NB4 (cell line): ENCODE measurements around the gene AK9.
"Not testable (repeated sequence)": the region's sequence is repeated elsewhere in the genome, so short reads cannot be mapped to it uniquely, and the experiment has no call there.

Experiments
- DNase-seq: peaks from one replicate; pipeline ENCODE4 v3.0.0; 2010; ENCODE audit warnings: low read depth
- H3K4me3 ChIP-seq: one replicate; pipeline ENCODE4 v1.5.1; 2011; ENCODE audit warnings: mild to moderate bottlenecking, low read depth, low read length, moderate library complexity
- CTCF ChIP-seq: IDR thresholded peaks from one replicate; pipeline ENCODE4 v1.5.1; 2012; ENCODE audit warnings: low read depth, low read length
- MYC ChIP-seq: IDR thresholded peaks from 2 replicates; pipeline ENCODE4 v1.6.1; 2011; ENCODE audit warnings: low read depth, low read length
- POLR2A ChIP-seq: IDR thresholded peaks from 2 replicates; pipeline ENCODE4 v1.6.1; 2011; ENCODE audit warnings: mild to moderate bottlenecking; ENCODE audit not compliant: insufficient read length; ENCODE audit errors: extremely low read depth
- TF ChIP-seq, protein P1 (sequence below): IDR thresholded peaks from 2 replicates; pipeline ENCODE4 v1.6.1; 2011; ENCODE audit warnings: low read depth, low read length

AK9 gene

DNA sequence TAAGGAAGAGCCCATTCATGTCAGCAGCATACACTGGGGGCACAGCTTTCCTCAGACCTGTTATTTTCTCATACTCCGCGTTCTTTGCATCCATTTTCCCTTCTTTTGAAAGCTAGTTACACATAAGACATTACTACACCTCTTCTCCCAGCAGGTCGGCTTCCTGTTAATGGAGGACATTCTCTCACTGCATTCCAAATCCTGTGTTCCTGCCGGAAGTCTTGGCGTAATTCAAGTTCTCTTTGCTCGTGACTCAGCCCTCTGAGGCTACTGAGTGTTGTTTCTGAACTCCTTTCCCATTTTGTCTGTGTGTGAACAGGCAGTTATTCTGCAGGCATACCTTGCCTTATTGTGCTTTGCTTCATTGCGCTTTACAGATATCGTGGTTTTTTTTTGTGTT is 110.5 kb downstream of the AK9 start:
- DNase-seq, result no peak
- no peak overlapping the region for H3K4me3 ChIP-seq
- TF ChIP-seq MYC (no peak), POLR2A (no peak)

DNA sequence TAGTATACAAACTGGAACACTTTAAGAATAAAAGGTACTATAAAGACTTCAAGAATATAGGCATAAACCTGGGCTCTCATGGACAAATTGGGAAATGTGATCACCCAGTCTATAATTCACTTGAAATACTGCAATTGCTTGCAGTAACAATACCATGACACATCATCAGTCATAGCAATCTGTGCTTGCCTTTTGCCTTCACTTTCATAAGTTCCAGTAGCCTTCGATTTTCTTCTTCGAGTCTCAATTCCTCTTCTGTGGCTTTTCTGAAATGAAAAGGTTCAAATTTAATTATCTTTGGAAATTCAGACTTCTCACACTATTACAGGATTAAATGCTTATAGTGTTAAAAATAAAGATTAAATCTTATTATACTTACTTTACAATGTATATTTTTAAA is 111.6 kb downstream of the AK9 start:
- TF ChIP-seq POLR2A, result no peak
- no peak for TF ChIP-seq CTCF
- TF ChIP-seq, protein P1, sequence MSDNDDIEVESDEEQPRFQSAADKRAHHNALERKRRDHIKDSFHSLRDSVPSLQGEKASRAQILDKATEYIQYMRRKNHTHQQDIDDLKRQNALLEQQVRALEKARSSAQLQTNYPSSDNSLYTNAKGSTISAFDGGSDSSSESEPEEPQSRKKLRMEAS, result no peak
- no peak for TF ChIP-seq MYC
- no peak overlapping the region for H3K4me3 ChIP-seq
- no peak for DNase-seq

- not testable (repeated sequence) for DNase-seq, H3K4me3 ChIP-seq
Observed at GRCh38 chr6:109569901-109570300, 121.1 kb downstream of the AK9 start.

DNA sequence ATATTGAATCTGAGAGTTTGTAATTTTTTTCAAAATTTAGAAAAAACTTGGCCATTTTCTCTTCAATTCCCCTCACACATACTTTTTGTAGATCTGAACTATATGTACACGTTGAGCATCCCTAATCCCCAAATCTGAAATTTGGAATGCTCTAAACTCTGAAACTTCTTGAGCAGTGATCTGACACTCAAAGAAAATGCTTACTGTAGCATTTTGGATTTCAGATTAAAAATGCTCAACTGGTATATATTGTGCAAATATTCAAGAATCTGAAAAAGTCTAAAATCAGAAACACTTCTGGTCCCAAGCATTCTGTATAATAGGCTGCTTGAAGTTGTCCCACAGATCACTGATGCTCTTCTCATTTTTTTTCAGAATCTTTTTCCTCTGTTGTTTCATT is 129.2 kb downstream of the AK9 start:
- no peak overlapping the region for H3K4me3 ChIP-seq
- TF ChIP-seq, protein P1, result no peak
- TF ChIP-seq MYC, result no peak
- DNase-seq, result no peak

GRCh38 chr6:109531446-109531845 is 159.6 kb downstream of the AK9 start:
- no peak for DNase-seq
- TF ChIP-seq MYC (no peak), POLR2A (no peak), CTCF (no peak)
- TF ChIP-seq, protein P1, result no peak
- no peak overlapping the region for H3K4me3 ChIP-seq

GRCh38 chr6:109527989-109528388 is 163.0 kb downstream of the AK9 start:
- TF ChIP-seq POLR2A, result no peak
- TF ChIP-seq CTCF, result peak; percentile 37
- H3K4me3 ChIP-seq, result no peak overlapping the region
- DNase-seq, result peak; percentile 30

DNA sequence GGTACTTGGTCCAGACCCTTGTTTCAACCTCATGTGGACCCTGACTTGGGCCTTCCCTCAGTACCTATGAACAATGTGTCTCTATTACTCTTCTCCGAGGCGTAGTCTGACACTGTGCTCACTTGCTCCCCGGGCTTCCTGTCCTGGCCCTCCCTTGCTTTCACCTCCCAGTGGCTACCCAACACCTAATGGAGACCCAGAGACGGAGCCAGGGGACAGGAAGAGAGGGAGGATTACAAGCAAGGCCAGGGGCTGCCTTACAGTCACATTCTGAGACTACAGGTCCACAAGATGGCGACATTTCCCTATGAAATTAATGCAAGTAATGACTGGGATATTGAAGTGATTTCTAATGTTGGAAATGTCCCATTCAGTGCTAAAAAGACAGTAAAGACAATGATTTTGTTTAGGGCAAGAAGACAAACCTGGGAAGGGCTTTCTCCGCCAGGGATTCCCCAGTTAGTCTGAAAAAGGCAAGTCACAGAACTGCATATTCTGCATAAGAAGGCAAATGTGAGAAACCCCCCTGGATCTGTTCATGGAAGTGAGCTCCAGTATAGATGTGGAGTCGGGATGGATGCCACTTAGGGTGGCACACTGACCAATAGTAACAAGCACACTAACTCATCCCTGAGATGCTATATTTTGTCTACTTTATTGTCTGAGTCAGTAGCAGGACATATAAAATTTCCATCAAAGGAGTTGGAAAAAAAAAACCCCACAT is 163.9 kb downstream of the AK9 start:
- TF ChIP-seq CTCF (peak; percentile 46), POLR2A (no peak)
- H3K4me3 ChIP-seq, result no peak overlapping the region
- peak; percentile 79 for DNase-seq

DNA sequence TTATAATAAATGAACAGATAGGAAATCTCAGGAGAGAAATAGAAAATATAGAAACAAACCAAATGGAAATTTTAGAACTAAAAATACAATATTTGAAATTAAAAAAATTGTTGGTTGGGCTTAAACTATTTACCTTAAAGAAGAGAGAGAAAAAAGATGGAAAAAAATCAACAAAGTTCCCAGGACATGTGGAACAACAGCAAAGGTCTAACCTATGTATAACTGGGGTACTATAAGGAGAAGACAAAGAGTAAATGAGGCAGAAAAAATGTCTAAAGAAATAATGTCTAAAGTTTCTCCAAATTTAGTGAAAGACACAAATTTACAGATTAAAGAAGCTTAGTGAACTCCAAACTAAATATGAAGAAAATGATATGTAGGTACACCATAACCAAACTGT is 166.9 kb downstream of the AK9 start:
- TF ChIP-seq, protein P1, result no peak
- TF ChIP-seq CTCF, result no peak
- TF ChIP-seq POLR2A, result no peak
- no peak for DNase-seq
- no peak overlapping the region for H3K4me3 ChIP-seq
